GM12872 (cell line): ENCODE data around the gene PLSCR4.

Experiments used
- TF ChIP-seq, protein P1 (sequence below): IDR thresholded peaks from 3 replicates; pipeline ENCODE4 v1.5.1; 2011; ENCODE audit warnings: low read depth, mild to moderate bottlenecking, low read length, moderate library complexity; ENCODE audit not compliant: insufficient read depth

PLSCR4 gene

DNA sequence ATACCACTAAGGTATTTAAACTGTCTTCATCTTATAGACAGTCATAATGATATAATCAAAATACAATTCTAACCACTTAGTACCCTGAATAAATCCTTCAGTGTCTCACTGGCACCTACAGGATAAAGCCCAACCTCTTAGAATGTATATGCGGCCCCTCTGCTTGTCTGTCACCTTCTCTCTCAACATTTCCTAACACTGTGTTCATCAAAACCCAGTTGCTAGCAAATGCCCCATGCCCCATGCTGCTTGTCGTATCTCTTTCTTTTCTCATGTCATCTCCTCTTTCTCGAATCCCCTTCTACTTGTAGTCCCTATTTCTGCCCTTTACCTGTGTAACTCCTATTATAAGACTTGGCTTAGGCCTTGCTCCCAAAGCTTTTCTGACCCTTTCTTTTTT, 24.6 kb upstream of the PLSCR4 start:
- TF ChIP-seq, protein P1, sequence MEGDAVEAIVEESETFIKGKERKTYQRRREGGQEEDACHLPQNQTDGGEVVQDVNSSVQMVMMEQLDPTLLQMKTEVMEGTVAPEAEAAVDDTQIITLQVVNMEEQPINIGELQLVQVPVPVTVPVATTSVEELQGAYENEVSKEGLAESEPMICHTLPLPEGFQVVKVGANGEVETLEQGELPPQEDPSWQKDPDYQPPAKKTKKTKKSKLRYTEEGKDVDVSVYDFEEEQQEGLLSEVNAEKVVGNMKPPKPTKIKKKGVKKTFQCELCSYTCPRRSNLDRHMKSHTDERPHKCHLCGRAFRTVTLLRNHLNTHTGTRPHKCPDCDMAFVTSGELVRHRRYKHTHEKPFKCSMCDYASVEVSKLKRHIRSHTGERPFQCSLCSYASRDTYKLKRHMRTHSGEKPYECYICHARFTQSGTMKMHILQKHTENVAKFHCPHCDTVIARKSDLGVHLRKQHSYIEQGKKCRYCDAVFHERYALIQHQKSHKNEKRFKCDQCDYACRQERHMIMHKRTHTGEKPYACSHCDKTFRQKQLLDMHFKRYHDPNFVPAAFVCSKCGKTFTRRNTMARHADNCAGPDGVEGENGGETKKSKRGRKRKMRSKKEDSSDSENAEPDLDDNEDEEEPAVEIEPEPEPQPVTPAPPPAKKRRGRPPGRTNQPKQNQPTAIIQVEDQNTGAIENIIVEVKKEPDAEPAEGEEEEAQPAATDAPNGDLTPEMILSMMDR, result no peak

DNA sequence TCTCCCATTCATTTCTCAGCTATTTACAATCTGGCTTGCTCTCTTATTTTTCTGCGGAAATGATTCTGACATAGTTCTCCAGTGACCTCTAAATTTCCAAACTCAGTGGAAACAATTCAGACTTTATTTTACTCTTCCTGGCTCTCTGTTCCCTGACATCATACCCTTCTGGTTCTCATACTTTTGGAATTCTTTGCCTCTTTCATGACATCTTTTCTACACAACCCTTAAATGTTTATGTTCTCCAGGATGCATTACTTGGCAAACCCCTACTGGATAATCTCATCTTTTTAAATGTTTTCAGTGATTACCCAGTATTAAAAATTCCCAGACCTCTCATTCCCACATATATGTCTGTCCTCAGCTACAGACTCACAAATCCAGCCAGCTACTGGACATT, 23.9 kb upstream of the PLSCR4 start:
- TF ChIP-seq, protein P1, result no peak

DNA sequence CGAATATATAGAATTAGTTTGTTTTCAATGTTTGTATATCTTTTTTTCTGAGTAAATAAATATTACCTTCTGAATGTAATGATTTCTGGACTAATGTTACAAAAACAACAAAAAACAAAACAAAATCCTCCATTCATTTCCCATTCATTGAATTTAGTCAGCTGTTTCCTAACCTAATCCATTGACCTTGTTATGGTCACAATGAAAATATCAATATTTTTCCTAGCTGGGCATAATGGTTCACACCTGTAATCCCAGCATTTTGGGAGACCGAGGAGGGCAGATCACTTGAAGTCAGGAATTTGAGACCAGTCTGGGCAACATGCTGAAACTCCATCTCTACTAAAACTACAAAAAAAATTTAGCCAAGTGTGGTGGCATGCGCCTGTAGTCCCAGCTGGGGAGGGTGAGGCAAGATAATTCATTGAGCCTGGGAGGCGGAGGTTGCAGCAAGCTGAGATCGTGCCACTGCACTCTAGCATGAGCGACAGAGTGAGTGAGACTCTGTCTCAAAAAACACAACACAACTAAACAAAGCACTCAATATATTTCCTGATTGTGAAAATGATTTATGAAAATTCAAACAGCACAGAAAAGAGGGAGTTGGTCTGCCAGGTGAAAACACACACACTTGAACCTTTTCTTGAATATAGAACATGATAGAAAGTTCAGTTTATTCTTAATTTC, 23.0 kb upstream of the PLSCR4 start:
- TF ChIP-seq, protein P1, result no peak

DNA sequence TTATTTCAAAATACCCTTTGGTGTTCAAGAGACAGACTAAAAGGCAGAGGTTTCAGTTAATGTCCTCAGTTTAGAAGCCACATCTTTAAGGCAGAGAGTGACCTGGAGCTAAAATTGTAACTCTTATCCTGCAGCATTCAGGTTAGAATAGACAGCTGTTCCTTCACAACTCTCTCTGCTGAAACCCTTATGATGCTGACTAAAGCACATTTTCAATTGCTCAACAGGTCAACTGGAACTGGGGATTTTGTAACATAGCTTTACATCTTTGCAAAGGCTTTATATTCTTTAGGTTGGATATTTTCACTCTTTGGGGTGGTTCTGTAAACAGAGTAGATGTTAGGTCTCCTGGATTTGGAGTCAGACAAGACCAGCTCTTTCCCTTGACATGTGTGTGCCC, 20.3 kb upstream of the PLSCR4 start:
- TF ChIP-seq, protein P1, result no peak

DNA sequence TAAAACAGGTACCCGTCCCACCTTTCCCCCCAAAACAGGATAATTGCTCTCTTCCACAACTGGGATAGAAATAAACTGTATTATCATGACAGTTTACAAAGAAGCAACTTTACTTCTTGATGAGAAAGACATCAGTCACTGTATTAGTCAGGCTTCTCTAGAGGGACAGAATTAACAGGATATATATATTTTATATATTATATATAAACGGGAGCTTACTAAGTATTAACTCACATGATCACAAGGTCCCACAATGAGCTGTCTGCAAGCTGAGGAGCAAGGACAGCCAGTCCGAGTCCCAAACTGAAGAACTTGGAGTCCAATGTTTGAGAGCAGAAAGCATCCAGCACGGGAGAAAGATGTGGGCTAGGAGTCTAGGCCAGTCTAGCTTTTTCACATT, 18.4 kb upstream of the PLSCR4 start:
- TF ChIP-seq, protein P1, result no peak

DNA sequence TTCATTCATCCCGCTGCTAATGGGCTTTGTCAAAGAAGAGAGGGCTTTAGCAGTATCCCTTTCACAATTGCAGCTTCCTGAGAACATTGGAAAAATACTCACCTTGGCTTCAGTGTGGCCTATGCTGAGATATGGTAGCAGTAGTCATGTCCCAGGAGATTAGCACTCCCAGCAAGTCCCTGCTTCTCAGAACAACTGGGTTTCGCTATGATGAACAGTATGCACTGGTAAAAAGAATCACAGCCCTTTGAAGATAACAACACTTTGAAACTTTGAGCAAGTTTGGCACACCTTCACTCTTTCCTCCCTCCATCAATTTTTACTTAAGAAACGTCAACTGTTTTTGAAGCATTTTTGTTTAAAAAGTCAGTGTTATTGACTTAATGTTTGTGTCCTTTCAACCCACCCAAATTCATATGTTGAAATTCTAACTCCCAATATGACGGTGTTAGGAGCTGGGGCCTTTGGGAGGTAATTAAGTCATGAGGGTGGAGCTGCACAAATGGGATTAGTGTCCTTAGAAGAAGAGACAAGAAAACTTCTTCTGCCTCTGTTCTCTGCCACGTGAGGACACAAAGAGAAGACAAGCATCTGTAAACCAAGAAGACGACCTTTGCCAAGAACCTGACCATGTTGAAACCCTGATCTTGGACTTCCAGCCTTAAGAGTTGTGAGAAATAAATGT, 17.8 kb upstream of the PLSCR4 start:
- TF ChIP-seq, protein P1, result no peak

DNA sequence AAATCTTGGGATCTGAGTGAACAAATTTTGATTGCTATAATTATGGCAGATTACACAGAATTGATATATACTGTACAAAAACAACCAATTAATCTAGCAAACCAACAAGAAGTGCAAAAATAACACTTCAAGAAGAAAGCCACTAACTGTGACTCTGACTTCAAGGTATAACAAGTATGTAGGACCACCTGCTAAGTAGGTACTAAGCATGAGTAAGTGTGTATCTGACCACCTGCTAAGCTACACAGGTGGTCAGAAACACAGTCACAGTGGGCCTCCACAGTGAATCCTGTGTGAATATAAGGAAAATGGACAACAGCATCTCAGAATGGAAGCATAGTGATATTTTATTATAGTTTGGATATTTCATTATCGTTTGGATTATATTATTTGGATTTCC, 14.8 kb upstream of the PLSCR4 start:
- TF ChIP-seq, protein P1, result no peak
